DOHH2 (cell line): Measurements from ENCODE around the gene TAL1.

Experiments used
- H3F3A ChIP-seq: fragments of 200-600 bp; sonication (generic), shearing (Covaris generic); 2 replicates; pipeline ENCODE4 v1.6.0; 2016; ENCODE audit warnings: antibody characterized with exemption, mild to moderate bottlenecking; ENCODE audit not compliant: control insufficient read depth, insufficient read depth
- H3K27ac ChIP-seq: fragments of 200-600 bp; sonication (generic); 2 replicates; pipeline ENCODE4 v1.5.1; 2014; ENCODE audit warnings: low read depth, mild to moderate bottlenecking, low read length, moderate library complexity
- H3K27me3 ChIP-seq: fragments of 200-600 bp; sonication (generic); 2 replicates; pipeline ENCODE4 v1.6.1; 2014; ENCODE audit warnings: mild to moderate bottlenecking, low read length, mixed read lengths; ENCODE audit not compliant: control insufficient read depth
- H3K36me3 ChIP-seq: fragments of 200-600 bp; sonication (generic); 2 replicates; pipeline ENCODE4 v1.6.1; 2014; ENCODE audit warnings: mild to moderate bottlenecking, low read length, moderate library complexity, mixed read lengths; ENCODE audit not compliant: control insufficient read depth
- H3K4me1 ChIP-seq: fragments of 200-600 bp; sonication (generic); 2 replicates; pipeline ENCODE4 v1.6.1; 2014; ENCODE audit warnings: mild to moderate bottlenecking, low read length, mixed read lengths; ENCODE audit not compliant: control insufficient read depth
- H3K4me2 ChIP-seq: fragments of 200-600 bp; sonication (generic); 2 replicates; pipeline ENCODE4 v1.6.0; 2014; ENCODE audit warnings: mild to moderate bottlenecking, low read length, moderate library complexity
- H3K4me3 ChIP-seq: fragments of 200-600 bp; sonication (generic); 2 replicates; pipeline ENCODE4 v1.5.1; 2014; ENCODE audit warnings: mild to moderate bottlenecking, low read length, mixed read lengths
- H3K79me2 ChIP-seq: fragments of 200-600 bp; sonication (generic); 2 replicates; pipeline ENCODE4 v1.6.1; 2014; ENCODE audit warnings: mild to moderate bottlenecking, low read length, mixed read lengths; ENCODE audit not compliant: control insufficient read depth
- H3K9me2 ChIP-seq: fragments of 200-600 bp; sonication (generic); replicated peaks from 2 replicates; pipeline ENCODE4 v1.6.1; 2014; ENCODE audit warnings: mild to moderate bottlenecking, low read length, mixed read lengths; ENCODE audit not compliant: control insufficient read depth
- H3K9me3 ChIP-seq: fragments of 200-600 bp; sonication (generic); 2 replicates; pipeline ENCODE4 v1.6.1; 2014; ENCODE audit warnings: antibody characterized with exemption, low read length, mixed read lengths; ENCODE audit not compliant: control insufficient read depth, insufficient read depth
- H4K20me1 ChIP-seq: fragments of 200-600 bp; sonication (generic); 2 replicates; pipeline ENCODE4 v1.6.0; 2014; ENCODE audit warnings: low read depth, mild to moderate bottlenecking, antibody characterized with exemption, low read length, moderate library complexity; ENCODE audit not compliant: control insufficient read depth, insufficient read depth
- EZH2phosphoT487 ChIP-seq: fragments of 200-600 bp; sonication (generic); IDR thresholded peaks from 2 replicates; pipeline ENCODE4 v1.6.1; 2017; ENCODE audit warnings: borderline replicate concordance, mild to moderate bottlenecking, antibody characterized with exemption, low read length, moderate library complexity, mixed read lengths
- TF ChIP-seq, protein P1 (sequence below): fragments of 200-600 bp; sonication (generic); IDR thresholded peaks from one replicate; pipeline ENCODE4 v1.5.1; 2014; ENCODE audit warnings: antibody characterized with exemption, mild to moderate bottlenecking, low read depth, low read length; ENCODE audit not compliant: poor library complexity, severe bottlenecking

Gene TAL1

DNA sequence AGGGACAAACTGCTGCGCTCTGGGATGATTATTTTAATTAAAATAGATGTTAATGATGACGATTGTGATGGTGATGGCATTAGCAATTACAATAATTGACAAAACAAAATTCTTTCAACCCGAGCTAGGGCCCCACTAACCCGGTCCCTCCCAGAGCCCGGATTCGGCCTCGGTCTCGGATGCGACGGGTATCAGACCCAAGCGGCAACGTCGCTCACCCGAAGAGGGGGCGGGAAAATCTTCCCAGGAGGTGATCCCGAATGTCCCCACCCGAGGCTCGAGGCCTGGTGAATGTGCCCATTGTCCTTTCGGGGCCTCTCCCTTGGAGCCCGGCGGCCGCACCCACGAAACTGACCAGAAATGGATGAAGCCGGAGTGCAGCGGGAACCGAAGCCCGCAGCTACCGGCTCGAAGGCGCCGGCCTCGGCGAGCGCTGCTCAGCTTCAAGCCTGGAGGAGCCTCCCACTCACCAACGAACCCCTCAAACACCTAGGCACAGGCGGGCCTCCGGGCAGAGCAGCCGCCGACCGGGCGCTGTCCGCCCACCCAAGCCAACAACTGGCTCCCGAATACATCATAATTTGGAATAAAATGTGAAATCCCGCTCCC lies 1.2 kb downstream of the TAL1 start:
- H3K27ac ChIP-seq = no peak overlapping the region
- no peaks in the 10 kb centered on the region for H3K79me2 ChIP-seq
- no peak; the same call in 1 of the 2 replicates for TF ChIP-seq EZH2phosphoT487
- TF ChIP-seq, protein P1, sequence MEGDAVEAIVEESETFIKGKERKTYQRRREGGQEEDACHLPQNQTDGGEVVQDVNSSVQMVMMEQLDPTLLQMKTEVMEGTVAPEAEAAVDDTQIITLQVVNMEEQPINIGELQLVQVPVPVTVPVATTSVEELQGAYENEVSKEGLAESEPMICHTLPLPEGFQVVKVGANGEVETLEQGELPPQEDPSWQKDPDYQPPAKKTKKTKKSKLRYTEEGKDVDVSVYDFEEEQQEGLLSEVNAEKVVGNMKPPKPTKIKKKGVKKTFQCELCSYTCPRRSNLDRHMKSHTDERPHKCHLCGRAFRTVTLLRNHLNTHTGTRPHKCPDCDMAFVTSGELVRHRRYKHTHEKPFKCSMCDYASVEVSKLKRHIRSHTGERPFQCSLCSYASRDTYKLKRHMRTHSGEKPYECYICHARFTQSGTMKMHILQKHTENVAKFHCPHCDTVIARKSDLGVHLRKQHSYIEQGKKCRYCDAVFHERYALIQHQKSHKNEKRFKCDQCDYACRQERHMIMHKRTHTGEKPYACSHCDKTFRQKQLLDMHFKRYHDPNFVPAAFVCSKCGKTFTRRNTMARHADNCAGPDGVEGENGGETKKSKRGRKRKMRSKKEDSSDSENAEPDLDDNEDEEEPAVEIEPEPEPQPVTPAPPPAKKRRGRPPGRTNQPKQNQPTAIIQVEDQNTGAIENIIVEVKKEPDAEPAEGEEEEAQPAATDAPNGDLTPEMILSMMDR = no peak
- H3K4me2 ChIP-seq = no peak overlapping the region
- H3K9me3 ChIP-seq = no peaks in the 10 kb centered on the region
- peaks cover 83% of the 10 kb centered on the region for H3K27me3 ChIP-seq
- no peaks in the 10 kb centered on the region for H3K36me3 ChIP-seq
- no peaks in the 10 kb centered on the region for H3K9me2 ChIP-seq
- H3K4me1 ChIP-seq = no peaks in the 10 kb centered on the region
- H3F3A ChIP-seq = no peaks in the 10 kb centered on the region
- H3K4me3 ChIP-seq = no peak overlapping the region
- no peaks in the 10 kb centered on the region; the same call in 1 of the 2 replicates for H4K20me1 ChIP-seq

DNA sequence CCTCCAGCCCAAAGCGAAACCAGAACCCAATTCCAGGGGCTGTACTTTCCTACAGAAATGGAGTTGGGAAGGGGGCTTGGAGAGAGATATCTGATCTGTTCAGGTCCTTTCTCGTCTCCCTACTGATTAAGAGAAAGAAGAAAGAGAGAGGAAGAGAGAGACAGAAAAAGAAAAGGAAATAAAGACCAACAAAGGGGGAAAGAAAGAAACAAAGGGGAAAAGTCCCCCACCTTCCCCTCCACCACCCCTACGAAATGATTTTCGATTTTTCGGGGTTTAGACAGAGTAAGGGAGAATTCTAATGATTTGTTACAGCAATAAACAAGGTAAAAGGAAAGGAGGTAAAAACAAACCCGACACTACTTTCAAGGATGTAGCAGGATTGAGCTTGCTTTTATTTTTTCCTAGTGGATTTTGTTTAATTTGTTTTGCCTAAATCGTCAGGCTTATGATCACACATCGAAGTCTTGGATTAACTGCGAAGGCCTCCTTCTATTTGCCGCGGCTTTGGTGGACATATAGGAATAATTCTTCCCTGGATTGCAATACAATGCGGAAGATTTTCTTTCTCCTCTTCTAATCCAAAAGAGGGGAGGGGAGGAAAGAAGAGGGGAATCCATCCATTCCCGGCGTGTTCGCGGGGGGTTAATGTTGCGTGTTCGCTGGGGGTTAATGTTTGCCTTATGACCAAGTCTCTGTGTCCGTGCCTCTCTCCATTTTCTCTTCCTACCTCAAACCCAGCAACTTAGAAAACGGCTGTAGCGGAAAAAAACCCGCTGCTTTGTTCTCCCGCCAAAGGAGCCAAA lies 1.9 kb downstream of the TAL1 start:
- Histone ChIP-seq H3K9me3 (no peaks in the 10 kb centered on the region), H3K9me2 (no peaks in the 10 kb centered on the region), H3K79me2 (no peaks in the 10 kb centered on the region), H3K36me3 (no peaks in the 10 kb centered on the region), H3F3A (no peaks in the 10 kb centered on the region), H4K20me1 (no peaks in the 10 kb centered on the region; the same call in 1 of the 2 replicates), H3K4me3 (no peak overlapping the region), H3K27ac (no peak overlapping the region), H3K4me2 (no peak overlapping the region), H3K27me3 (peaks cover 86% of the 10 kb centered on the region), H3K4me1 (no peaks in the 10 kb centered on the region)
- peak; percentile 91 for TF ChIP-seq EZH2phosphoT487
- TF ChIP-seq, protein P1 = no peak

DNA sequence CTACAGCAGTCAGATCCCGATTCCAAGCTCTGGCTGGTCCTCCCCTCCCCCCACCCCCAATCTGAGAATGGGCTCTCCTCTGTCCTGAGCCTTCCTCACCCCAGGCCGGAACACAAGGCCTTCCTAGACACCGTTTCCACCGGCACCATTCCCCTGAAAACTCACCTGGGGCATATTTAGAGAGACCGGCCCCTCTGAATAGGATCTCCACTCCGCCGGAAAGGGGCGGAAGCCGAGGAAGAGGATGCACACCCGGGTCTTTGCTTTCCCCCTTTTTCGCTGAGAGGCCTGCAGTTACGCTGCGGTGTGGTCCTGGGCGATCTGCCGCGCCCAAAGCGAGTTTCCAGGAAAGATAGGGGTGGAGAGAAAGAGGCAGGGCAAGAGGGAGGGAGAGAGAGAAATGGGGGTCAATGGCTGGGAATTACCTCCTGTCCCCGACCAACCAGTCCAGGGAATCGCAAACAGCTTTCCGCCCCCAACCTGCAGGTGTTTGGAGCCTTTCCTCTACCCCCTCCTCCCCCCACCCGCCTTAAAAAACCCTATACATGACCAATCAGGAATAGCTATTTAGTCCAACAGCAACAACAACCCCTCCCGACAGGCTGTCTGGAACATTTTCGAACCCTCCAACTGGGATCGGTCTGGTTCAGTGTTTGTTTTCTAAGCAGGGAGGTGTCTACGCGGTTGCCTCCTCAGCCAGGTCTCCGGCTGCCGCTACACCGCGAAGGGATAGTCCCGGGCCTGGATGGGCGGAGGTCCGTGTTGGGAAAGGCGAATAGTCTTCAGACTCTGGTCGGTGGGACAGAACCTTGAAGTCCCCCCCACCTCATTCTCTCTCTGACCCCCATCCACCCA lies 2.8 kb downstream of the TAL1 start:
- Histone ChIP-seq H3K27ac (no peak overlapping the region), H3K36me3 (no peaks in the 10 kb centered on the region), H3K27me3 (peaks cover 90% of the 10 kb centered on the region), H3K9me2 (no peaks in the 10 kb centered on the region), H3K4me1 (no peaks in the 10 kb centered on the region), H3K4me3 (no peak overlapping the region), H3K9me3 (no peaks in the 10 kb centered on the region), H3F3A (no peaks in the 10 kb centered on the region), H3K79me2 (no peaks in the 10 kb centered on the region), H4K20me1 (no peaks in the 10 kb centered on the region; the same call in 1 of the 2 replicates), H3K4me2 (no peak overlapping the region)
- TF ChIP-seq, protein P1 = no peak
- TF ChIP-seq EZH2phosphoT487 = no peak
